T-helper 1 cell (primary cell): Measurements from ENCODE around the gene ZPR1.

Experiments
- DNase-seq, 5 donors: peaks; one replicate each; pipeline ENCODE4 v3.0.0-alpha.2; 2012 to 2020

Gene ZPR1

DNA sequence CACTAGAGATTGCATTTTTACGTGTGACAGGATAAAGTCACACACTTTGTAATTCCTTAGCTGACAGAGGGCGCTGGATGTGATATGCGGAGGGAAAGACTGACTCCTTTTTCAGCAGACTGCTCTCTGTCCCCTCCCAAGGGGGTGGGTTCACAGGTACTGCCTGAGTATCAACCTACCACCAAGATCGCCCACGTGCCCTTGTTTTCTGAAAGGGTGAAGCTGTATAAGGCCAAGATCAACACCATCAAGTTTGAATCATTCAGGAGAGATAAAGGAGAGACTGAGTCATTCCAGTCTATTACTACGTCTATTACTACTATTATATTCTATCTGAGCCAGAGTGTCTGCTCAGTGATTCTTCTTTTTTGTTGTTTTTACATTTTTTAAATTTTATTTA, 45.7 kb downstream of the ZPR1 start:
- DNase-seq = no peak

- DNase-seq = no peak
Measured at GRCh38 chr11:116740741-116741140, 47.1 kb downstream of the ZPR1 start.

DNA sequence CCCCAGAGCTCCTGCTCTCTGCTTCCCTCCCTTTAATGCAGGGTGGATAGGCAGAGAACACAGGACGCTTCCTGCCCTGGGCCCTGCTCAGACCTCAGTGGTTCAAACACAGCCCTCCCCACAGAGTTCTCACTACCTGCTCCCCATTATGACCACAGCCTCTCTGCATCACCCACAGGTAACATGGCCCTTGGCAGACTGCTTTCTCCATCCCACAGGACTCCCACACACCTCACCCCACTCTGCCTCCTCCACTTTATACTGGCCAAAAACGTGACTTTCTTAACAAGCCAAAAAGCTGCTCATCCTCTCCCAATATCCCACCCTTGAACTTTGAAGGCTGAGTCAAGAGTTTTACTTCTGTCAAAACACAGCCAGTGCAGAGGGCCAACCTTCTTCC, 48.8 kb downstream of the ZPR1 start:
- DNase-seq = no peak

GRCh38 chr11:116736763-116737162, 51.1 kb downstream of the ZPR1 start:
- no peak for DNase-seq

GRCh38 chr11:116733969-116734508, 53.8 kb downstream of the ZPR1 start:
- no peak for DNase-seq

DNA sequence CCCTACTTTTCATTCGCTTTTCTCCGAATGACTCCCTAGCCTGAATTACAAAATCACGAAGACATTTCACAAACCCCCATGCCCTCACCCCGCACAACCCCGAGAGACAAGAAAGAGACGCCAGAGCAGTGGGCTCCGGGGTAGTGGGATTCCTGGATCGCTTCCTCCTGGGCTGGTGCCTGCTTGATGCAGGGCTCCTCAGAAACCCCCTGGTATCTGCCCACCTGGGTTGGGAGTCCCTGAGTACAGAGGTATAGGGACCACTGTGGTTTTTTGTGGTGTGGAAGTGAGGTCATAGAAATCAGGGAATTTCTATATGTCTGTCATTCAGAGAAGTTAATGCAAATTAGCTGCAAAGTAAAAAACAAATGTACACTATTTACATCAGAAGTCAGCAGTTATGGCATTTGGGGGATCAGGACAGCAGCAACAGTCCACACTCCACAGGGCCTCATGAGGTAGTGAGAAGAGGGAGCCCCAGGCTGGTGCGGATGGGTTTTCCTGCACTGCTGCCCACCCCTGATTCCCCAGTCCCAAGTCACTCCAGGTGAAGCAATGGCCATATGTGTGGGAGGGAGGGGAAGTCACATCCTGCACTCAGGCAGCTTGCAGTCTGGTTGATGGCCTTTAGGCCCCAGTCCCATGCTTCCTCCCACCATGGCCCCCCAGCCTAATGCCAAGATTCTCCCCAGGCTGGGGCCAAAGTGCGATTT, 54.6 kb downstream of the ZPR1 start:
- DNase-seq = no peak

DNA sequence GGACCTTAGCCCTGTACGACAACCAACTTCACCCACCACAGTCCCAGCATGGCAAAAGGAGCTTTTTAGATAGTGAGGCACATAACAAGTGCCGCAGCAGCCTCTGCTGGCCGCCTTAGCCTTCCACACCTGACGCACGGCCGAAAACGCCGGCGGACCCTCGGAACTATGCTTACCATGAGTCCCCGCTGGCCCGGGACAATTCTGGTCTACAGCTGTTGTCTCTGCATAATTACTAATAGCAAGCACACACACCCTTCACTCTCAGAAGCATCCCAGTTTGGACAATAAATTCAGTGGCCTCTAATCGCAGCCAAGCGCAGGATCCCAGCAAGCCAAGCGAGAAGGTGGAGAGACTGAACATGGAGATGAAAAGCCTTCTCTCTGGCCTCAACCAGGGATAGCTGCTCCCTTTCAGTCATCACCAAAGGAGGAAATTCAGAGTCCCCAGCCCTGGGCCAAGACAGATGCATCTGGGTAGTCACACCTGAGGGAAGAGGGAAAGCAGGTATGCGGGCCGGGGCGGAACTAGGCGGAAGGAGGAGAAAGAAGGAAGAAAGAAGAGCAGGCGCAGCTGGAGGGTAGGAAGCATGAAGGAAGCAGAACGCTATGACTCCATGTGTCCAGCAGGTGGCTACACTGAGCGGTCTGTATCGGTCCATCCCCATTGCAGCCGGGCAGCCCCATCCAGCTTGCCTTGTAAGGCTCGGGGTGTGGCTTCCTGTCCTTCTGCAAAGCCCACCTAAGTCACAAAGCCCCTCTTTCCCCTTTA, 55.4 kb downstream of the ZPR1 start:
- DNase-seq = peak; percentile 29 to 51 (median 35)

- no peak for DNase-seq
Measured at GRCh38 chr11:116731821-116732220, 56.0 kb downstream of the ZPR1 start.

DNA sequence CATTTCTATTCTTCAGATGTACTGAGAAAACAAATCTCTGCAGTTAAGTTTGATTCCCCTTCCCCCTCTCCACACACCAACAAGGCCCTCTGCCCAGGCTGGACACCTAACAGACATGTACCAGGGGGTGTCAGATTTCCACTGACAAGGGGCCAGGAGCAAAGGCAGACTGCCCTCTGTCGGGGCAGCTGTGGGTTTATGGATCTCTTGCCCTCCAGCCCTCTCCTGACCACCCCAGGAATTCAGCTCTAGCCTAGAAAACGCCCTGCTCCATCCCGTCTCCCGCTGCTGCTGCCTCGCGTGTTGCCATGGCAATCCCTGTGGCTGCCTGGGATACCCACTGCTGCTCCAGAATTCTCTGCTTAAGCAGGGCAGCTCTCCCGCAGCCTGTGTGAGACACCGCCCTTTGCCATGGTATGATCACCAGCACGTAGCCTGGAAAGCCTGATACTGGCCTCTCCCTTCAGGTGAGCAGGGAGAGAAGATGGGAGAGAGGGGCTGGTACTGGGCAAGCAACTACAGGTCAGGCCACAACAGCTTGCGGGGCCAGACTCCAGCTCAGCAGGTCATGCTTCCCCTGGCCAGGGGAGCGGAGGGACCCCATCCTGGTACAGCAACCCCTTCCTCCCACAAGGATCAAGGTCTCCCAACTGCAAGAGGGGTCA, 56.6 kb downstream of the ZPR1 start:
- no peak for DNase-seq

- DNase-seq = no peak
Measured at GRCh38 chr11:116730601-116731000, 57.2 kb downstream of the ZPR1 start.

DNA sequence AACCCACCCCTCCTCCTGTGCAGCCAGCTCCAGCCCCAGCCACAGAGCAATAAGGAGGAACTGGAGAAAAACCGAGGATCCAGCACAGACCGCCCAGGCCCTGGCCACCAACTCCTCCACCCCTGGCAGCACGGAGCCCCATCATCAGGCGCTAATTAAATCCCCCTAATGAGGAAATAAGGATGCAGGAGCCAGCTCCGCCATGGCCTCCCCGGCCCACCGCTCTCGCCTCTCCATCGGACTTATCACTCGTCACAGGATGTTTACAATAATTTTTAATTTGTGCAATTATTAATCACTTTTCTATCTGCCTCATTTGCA, 57.6 kb downstream of the ZPR1 start:
- no peak for DNase-seq

- DNase-seq = no peak
Measured at GRCh38 chr11:116729501-116730240, 58.2 kb downstream of the ZPR1 start.

GRCh38 chr11:116727990-116728389, 59.8 kb downstream of the ZPR1 start:
- no peak for DNase-seq

GRCh38 chr11:116725434-116726221, 62.2 kb downstream of the ZPR1 start:
- DNase-seq = no peak

DNA sequence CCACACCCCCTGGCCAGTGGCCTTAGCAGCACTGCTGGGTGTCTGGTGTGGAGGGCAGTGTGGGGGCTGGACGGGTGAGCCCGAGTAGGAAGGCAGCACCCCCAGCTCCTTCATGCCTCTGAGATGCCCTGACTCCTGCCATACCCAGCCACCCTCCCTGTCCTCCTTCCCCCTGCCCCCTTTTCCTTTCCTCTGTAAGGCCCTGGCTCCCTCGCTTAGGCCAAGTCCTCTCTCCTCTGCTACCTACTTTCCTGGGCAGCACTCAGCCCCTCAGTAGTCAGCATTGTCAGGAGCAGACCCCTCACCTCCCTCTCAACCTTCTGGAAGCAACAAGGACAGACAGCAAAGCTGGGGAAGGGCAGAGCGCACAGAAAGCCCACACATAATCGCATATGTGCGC, 63.0 kb downstream of the ZPR1 start:
- no peak for DNase-seq
